ENCODE results near the gene LRFN2. TPM values are rescaled to one million over a fixed set of nuclear protein-coding genes. Genes with fewer than 3 reads are reported as not detected.

Gene LRFN2
- total RNA-seq, 1 donor from 2014 or later = not detected

- Histone ChIP-seq H3K27ac (no peak overlapping the region), H3K27me3 (peaks cover 3% of the 10 kb centered on the region), H3K4me3 (no peak overlapping the region), H3K36me3 (no peaks in the 10 kb centered on the region), H3K9me3 (no peaks in the 10 kb centered on the region), H3K4me1 (no peaks in the 10 kb centered on the region)
- no peak for DNase-seq (ENCODE audit: extremely low spot score in 2 of 2)
- intact Hi-C loops (cut with DNase I) = no loop called here
- TF ChIP-seq POLR2A (IDR thresholded peaks at IDR 0.05) = no peak
- no peak for TF ChIP-seq POLR2AphosphoS5 (IDR thresholded peaks at IDR 0.05; ENCODE audit: insufficient read depth in 1 of 2, low read depth in 1 of 2)
- TF ChIP-seq, protein P1, sequence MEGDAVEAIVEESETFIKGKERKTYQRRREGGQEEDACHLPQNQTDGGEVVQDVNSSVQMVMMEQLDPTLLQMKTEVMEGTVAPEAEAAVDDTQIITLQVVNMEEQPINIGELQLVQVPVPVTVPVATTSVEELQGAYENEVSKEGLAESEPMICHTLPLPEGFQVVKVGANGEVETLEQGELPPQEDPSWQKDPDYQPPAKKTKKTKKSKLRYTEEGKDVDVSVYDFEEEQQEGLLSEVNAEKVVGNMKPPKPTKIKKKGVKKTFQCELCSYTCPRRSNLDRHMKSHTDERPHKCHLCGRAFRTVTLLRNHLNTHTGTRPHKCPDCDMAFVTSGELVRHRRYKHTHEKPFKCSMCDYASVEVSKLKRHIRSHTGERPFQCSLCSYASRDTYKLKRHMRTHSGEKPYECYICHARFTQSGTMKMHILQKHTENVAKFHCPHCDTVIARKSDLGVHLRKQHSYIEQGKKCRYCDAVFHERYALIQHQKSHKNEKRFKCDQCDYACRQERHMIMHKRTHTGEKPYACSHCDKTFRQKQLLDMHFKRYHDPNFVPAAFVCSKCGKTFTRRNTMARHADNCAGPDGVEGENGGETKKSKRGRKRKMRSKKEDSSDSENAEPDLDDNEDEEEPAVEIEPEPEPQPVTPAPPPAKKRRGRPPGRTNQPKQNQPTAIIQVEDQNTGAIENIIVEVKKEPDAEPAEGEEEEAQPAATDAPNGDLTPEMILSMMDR (IDR thresholded peaks at IDR 0.05) = no peak
These were observed 10.1 kb upstream of the LRFN2 start for GRCh38 chr6:40597301-40597700.

GRCh38 chr6:40588480-40588879 lies 1.3 kb upstream of the LRFN2 start:
- H3K27ac ChIP-seq = no peak overlapping the region
- peak overlapping the region in 1 of 2 donors; percentile 60 for H3K4me3 ChIP-seq
- H3K27me3 ChIP-seq = no peaks in the 10 kb centered on the region
- intact Hi-C loops (cut with DNase I) = no loop called here
- no peaks in the 10 kb centered on the region for H3K36me3 ChIP-seq
- DNase-seq (ENCODE audit: extremely low spot score in 2 of 2) = no peak
- H3K4me1 ChIP-seq = peaks cover 13% of the 10 kb centered on the region
- TF ChIP-seq POLR2AphosphoS5 (IDR thresholded peaks at IDR 0.05; ENCODE audit: insufficient read depth in 1 of 2, low read depth in 1 of 2) = no peak
- TF ChIP-seq, protein P1 (IDR thresholded peaks at IDR 0.05) = no peak
- TF ChIP-seq POLR2A (IDR thresholded peaks at IDR 0.05) = no peak
- H3K9me3 ChIP-seq = no peaks in the 10 kb centered on the region

DNA sequence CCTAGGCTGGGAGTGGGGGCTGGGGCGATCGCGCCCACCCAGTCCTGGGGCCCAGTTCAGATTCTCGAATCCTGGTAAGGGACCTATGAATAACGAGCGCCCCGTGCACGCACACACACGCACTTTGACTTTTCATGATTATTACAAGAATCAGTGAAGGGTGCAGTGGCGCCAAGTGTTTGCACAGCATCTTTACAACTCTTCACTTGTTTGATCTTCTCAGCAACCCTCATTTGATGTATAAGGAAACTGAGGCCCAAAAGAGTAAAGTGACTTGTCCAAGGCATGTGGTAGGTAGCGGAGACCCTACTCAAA lies 863 bp upstream of the LRFN2 start:
- DNase-seq (ENCODE audit: extremely low spot score in 2 of 2) = no peak
- Histone ChIP-seq H3K27ac (no peak overlapping the region), H3K27me3 (no peaks in the 10 kb centered on the region)

GRCh38 chr6:40586369-40587201 lies 579 bp downstream of the LRFN2 start:
- H3K36me3 ChIP-seq = no peaks in the 10 kb centered on the region
- no peaks in the 10 kb centered on the region for H3K27me3 ChIP-seq
- intact Hi-C loops (cut with DNase I) = no loop called here
- no peak overlapping the region for H3K27ac ChIP-seq
- H3K4me3 ChIP-seq = peak overlapping the region; percentile 38 to 60
- no peak for TF ChIP-seq POLR2AphosphoS5 (IDR thresholded peaks at IDR 0.05; ENCODE audit: insufficient read depth in 1 of 2, low read depth in 1 of 2)
- TF ChIP-seq, protein P1 (IDR thresholded peaks at IDR 0.05) = no peak
- no peak for DNase-seq (ENCODE audit: extremely low spot score in 2 of 2)
- H3K4me1 ChIP-seq = peaks cover 13% of the 10 kb centered on the region
- H3K9me3 ChIP-seq = no peaks in the 10 kb centered on the region

More for the DNA sequence above, 863 bp upstream of the LRFN2 start:
- Histone ChIP-seq H3K9me3 (no peaks in the 10 kb centered on the region), H3K4me3 (peak overlapping the region; percentile 38 to 60), H3K36me3 (no peaks in the 10 kb centered on the region), H3K4me1 (peaks cover 13% of the 10 kb centered on the region)
- TF ChIP-seq POLR2AphosphoS5 (IDR thresholded peaks at IDR 0.05; ENCODE audit: insufficient read depth in 1 of 2, low read depth in 1 of 2) (no peak), POLR2A (IDR thresholded peaks at IDR 0.05) (no peak)
- TF ChIP-seq, protein P1 (IDR thresholded peaks at IDR 0.05) = no peak
- intact Hi-C loops (cut with DNase I) = no loop called here

DNA sequence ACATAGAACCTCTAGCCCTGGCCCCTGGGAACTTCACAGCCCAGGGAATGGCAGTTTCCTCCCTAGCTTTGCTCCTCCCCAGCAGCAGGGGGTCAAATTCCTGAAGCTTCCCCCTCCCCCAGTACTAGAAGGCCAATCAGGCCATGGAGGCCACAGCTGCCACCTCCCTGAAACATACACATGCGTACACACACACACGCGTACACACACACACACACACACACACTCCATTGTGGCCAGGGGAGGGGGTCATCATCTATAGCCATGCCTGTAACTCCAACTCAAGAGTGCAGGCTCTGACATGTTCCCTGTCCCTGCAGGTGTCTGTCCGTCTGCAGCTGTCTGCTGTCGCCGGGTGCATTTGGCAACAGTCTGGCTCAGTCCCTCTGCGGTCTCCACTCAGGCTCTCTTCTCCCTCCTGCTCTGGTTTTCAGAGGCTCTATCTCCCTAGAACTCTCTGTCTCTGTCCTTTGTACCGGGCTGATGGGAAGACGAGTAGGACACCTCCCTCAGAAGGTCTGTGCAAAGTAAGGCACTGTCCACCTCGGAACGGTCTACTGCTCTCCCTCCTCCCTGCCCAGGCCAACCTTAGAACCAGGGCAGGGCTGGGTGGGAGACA lies 1.4 kb downstream of the LRFN2 start:
- no peaks in the 10 kb centered on the region for H3K9me3 ChIP-seq
- TF ChIP-seq POLR2A (IDR thresholded peaks at IDR 0.05) (no peak), POLR2AphosphoS5 (IDR thresholded peaks at IDR 0.05; ENCODE audit: insufficient read depth in 1 of 2, low read depth in 1 of 2) (no peak)
- TF ChIP-seq, protein P1 (IDR thresholded peaks at IDR 0.05) = no peak
- no peak for DNase-seq (ENCODE audit: extremely low spot score in 2 of 2)
- no peak overlapping the region for H3K27ac ChIP-seq
- H3K4me3 ChIP-seq = no peak overlapping the region
- peaks cover 13% of the 10 kb centered on the region for H3K4me1 ChIP-seq
- no peaks in the 10 kb centered on the region for H3K27me3 ChIP-seq
- intact Hi-C loops (cut with DNase I) = no loop called here
- no peaks in the 10 kb centered on the region for H3K36me3 ChIP-seq
